HG03064 (cell line): ENCODE data around the gene ATOH8.

Source experiments
- ATAC-seq: cut with Tn5 transposase; IDR thresholded peaks from one replicate; pipeline ENCODE4 v1.9.1; 2021; ENCODE audit warnings: low read depth; ENCODE audit not compliant: unreplicated experiment

ATOH8 gene

GRCh38 chr2:85767803-85768665 lies 14.2 kb downstream of the ATOH8 start:
- no peak for ATAC-seq

GRCh38 chr2:85768713-85769112 lies 14.9 kb downstream of the ATOH8 start:
- no peak for ATAC-seq

GRCh38 chr2:85769236-85769982 lies 15.6 kb downstream of the ATOH8 start:
- no peak for ATAC-seq

- no peak for ATAC-seq
Measured at GRCh38 chr2:85769983-85770362, 16.2 kb downstream of the ATOH8 start.

- ATAC-seq = no peak
Measured at GRCh38 chr2:85770369-85770768, 16.6 kb downstream of the ATOH8 start.

- no peak for ATAC-seq
Measured at GRCh38 chr2:85770786-85771409, 17.1 kb downstream of the ATOH8 start.

- ATAC-seq = no peak
Measured at GRCh38 chr2:85771486-85771885, 17.7 kb downstream of the ATOH8 start.

GRCh38 chr2:85772019-85772745 lies 18.4 kb downstream of the ATOH8 start:
- no peak for ATAC-seq

GRCh38 chr2:85772841-85773491 lies 19.2 kb downstream of the ATOH8 start:
- no peak for ATAC-seq

GRCh38 chr2:85773692-85774091 lies 19.9 kb downstream of the ATOH8 start:
- ATAC-seq = no peak

GRCh38 chr2:85774126-85774978 lies 20.6 kb downstream of the ATOH8 start:
- no peak for ATAC-seq

- ATAC-seq = no peak
Measured at GRCh38 chr2:85775406-85776381, 21.9 kb downstream of the ATOH8 start.

GRCh38 chr2:85776672-85777071 lies 22.9 kb downstream of the ATOH8 start:
- ATAC-seq = no peak

GRCh38 chr2:85777441-85777861 lies 23.7 kb downstream of the ATOH8 start:
- ATAC-seq = no peak

GRCh38 chr2:85778646-85779379 lies 25.0 kb downstream of the ATOH8 start:
- no peak for ATAC-seq

- no peak for ATAC-seq
Measured at GRCh38 chr2:85779641-85780315, 26.0 kb downstream of the ATOH8 start.
